Panc1 (cell line): Measurements from ENCODE around the gene KLHL24.

Source experiments
- POLR2AphosphoS5 ChIP-seq: IDR thresholded peaks from 2 replicates; pipeline ENCODE4 v1.6.1; 2012; ENCODE audit warnings: mild to moderate bottlenecking, low read depth, low read length, moderate library complexity
- SIN3A ChIP-seq: IDR thresholded peaks from 2 replicates; pipeline ENCODE4 v1.6.1; 2012; ENCODE audit warnings: low read depth, mild to moderate bottlenecking, low read length, moderate library complexity, borderline replicate concordance; ENCODE audit not compliant: insufficient read depth
- TF ChIP-seq, protein P1 (sequence below): fragments of 450-650 bp; IDR thresholded peaks from 2 replicates; pipeline ENCODE4 v1.5.1; 2017; ENCODE audit warnings: mild to moderate bottlenecking

DNA sequence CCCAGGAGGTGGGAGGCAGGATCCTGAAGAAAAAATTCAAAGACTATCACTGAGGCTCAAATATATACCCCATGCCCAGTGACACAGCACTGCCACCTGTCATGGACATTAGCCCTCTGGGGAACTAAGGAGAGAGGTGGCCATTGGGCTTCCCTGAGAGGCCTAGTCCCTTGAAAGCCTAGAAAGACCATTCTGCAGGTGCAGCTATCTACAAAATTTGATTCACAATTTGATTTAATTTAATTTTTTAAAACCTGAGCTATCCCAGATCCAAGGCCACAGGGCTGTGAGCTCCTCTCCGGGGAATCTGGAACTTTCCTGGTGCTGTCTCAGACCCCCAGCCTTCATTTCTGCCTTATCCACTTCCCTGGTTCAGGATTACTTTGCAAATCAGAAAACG is 16.9 kb upstream of the KLHL24 start:
- TF ChIP-seq, protein P1, sequence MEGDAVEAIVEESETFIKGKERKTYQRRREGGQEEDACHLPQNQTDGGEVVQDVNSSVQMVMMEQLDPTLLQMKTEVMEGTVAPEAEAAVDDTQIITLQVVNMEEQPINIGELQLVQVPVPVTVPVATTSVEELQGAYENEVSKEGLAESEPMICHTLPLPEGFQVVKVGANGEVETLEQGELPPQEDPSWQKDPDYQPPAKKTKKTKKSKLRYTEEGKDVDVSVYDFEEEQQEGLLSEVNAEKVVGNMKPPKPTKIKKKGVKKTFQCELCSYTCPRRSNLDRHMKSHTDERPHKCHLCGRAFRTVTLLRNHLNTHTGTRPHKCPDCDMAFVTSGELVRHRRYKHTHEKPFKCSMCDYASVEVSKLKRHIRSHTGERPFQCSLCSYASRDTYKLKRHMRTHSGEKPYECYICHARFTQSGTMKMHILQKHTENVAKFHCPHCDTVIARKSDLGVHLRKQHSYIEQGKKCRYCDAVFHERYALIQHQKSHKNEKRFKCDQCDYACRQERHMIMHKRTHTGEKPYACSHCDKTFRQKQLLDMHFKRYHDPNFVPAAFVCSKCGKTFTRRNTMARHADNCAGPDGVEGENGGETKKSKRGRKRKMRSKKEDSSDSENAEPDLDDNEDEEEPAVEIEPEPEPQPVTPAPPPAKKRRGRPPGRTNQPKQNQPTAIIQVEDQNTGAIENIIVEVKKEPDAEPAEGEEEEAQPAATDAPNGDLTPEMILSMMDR: no peak
- no peak for TF ChIP-seq POLR2AphosphoS5
- no peak for TF ChIP-seq SIN3A
